Ishikawa (cell line): ENCODE measurements around the gene IL22RA2.

Source experiments
- CEBPB ChIP-seq: IDR thresholded peaks from 2 replicates; pipeline ENCODE4 v1.6.1; 2012
- EP300 ChIP-seq: IDR thresholded peaks from 2 replicates; pipeline ENCODE4 v1.6.1; 2012; ENCODE audit warnings: borderline replicate concordance
- FOXM1 ChIP-seq: IDR thresholded peaks from 2 replicates; pipeline ENCODE4 v1.6.1; 2012; ENCODE audit warnings: low read depth, borderline replicate concordance
- NFIC ChIP-seq: IDR thresholded peaks from 2 replicates; pipeline ENCODE4 v1.6.1; 2012
- RAD21 ChIP-seq: IDR thresholded peaks from 2 replicates; pipeline ENCODE4 v1.6.1; 2012; ENCODE audit warnings: low read depth
- REST ChIP-seq: IDR thresholded peaks from 2 replicates; pipeline ENCODE4 v1.6.1; 2012; ENCODE audit warnings: low read depth, mild to moderate bottlenecking
- TAF1 ChIP-seq: IDR thresholded peaks from 2 replicates; pipeline ENCODE4 v1.6.1; 2012; ENCODE audit warnings: low read depth, mild to moderate bottlenecking
- TCF12 ChIP-seq: IDR thresholded peaks from 2 replicates; pipeline ENCODE4 v1.6.1; 2012; ENCODE audit warnings: low read depth
- TEAD4 ChIP-seq: IDR thresholded peaks from 2 replicates; pipeline ENCODE4 v1.6.1; 2012
- USF1 ChIP-seq: IDR thresholded peaks from 2 replicates; pipeline ENCODE4 v1.6.1; 2012
- YY1 ChIP-seq: IDR thresholded peaks from 2 replicates; pipeline ENCODE4 v1.6.1; 2012; ENCODE audit warnings: low read depth
- ZBTB7A ChIP-seq: IDR thresholded peaks from 2 replicates; pipeline ENCODE4 v1.6.1; 2012; ENCODE audit warnings: low read depth

- TF ChIP-seq TAF1 (no peak), REST (no peak), FOXM1 (no peak), EP300 (no peak), YY1 (no peak), RAD21 (no peak), ZBTB7A (no peak), CEBPB (no peak), TCF12 (no peak), USF1 (no peak), NFIC (no peak), TEAD4 (no peak)
Observed at GRCh38 chr6:137175157-137175867, 1.9 kb upstream of the IL22RA2 start.
